IMR-90 (cell line): ENCODE measurements around the gene KBTBD7. TPM values are rescaled to one million over a fixed set of nuclear protein-coding genes. Genes with fewer than 3 reads are reported as not detected.
A peak's percentile ranks its signal among the peaks of the same experiment; 100 is the strongest.

ENCODE experiments used
- ATAC-seq: fragments of 200-7000 bp; cut with Tn5 transposase; 2 replicates; pipeline ENCODE4 v1.9.1; 2020; ENCODE audit warnings: low read depth, mild to moderate bottlenecking, moderate library complexity
- BruUV-seq: library from RNA; stranded (reverse); fragments of 400-500 nt; replicated peaks from 2 replicates; lab custom pipeline; 2021; lab: Mats Ljungman, UMichigan
- CTCF ChIA-PET: fragments of 300-600 bp; formaldehyde crosslinking; extraction: SDS; loops from one replicate; lab custom pipeline; 2021; ENCODE audit warnings: antibody characterized with exemption; lab: Yijun Ruan, JAX
- POLR2A ChIA-PET: fragments of 300-600 bp; sonication (Branson Sonifier 250); formaldehyde crosslinking; loops from one replicate; lab custom pipeline; 2022; ENCODE audit warnings: antibody characterized with exemption; ENCODE audit not compliant: unreplicated experiment; lab: Charles Lee
- DNase-seq: peaks from one replicate; pipeline ENCODE4 v3.0.0; 2013
- H2AFZ ChIP-seq: replicated peaks from 2 replicates; pipeline ENCODE3; 2013; ENCODE audit warnings: low read length, mild to moderate bottlenecking; ENCODE audit not compliant: poor library complexity
- H2AK5ac ChIP-seq: 2 replicates; pipeline ENCODE4 v1.6.1; 2013; ENCODE audit warnings: low read depth, low read length, inconsistent platforms
- H2AK9ac ChIP-seq: replicated peaks from 2 replicates; pipeline ENCODE3; 2013; ENCODE audit warnings: mild to moderate bottlenecking, low read depth, low read length, moderate library complexity; ENCODE audit not compliant: poor library complexity
- H2BK120ac ChIP-seq: 2 replicates; pipeline ENCODE4 v1.6.1; 2013; ENCODE audit warnings: low read depth, low read length, inconsistent platforms
- H2BK15ac ChIP-seq: 3 replicates; pipeline ENCODE4 v1.6.1; 2013; ENCODE audit warnings: low read depth, low read length, inconsistent platforms
- H2BK20ac ChIP-seq: 2 replicates; pipeline ENCODE4 v1.6.1; 2013; ENCODE audit warnings: low read depth, mild to moderate bottlenecking, inconsistent platforms, low read length, moderate library complexity
- H2BK5ac ChIP-seq: 2 replicates; pipeline ENCODE4 v1.6.1; 2013; ENCODE audit warnings: mild to moderate bottlenecking, low read depth, low read length, inconsistent platforms; ENCODE audit not compliant: poor library complexity, severe bottlenecking
- H3K14ac ChIP-seq: replicated peaks from 2 replicates; pipeline ENCODE4 v1.6.1; 2013; ENCODE audit warnings: low read depth, low read length, inconsistent platforms
- H3K18ac ChIP-seq: 2 replicates; pipeline ENCODE4 v1.6.1; 2013; ENCODE audit warnings: low read depth, low read length, control low read depth
- H3K23ac ChIP-seq: 2 replicates; pipeline ENCODE4 v1.6.1; 2013; ENCODE audit warnings: low read depth, low read length, inconsistent platforms
- H3K27ac ChIP-seq: 2 replicates; pipeline ENCODE4 v1.5.1; 2013; ENCODE audit warnings: mild to moderate bottlenecking, control low read depth, low read length; ENCODE audit not compliant: insufficient read depth
- H3K27me3 ChIP-seq: 2 replicates; pipeline ENCODE4 v1.6.1; 2013; ENCODE audit warnings: low read length; ENCODE audit not compliant: control insufficient read depth, insufficient read depth
- H3K36me3 ChIP-seq: 2 replicates; pipeline ENCODE4 v1.6.1; 2013; ENCODE audit warnings: low read length, mixed read lengths; ENCODE audit not compliant: control insufficient read depth, insufficient read depth
- H3K4ac ChIP-seq: 2 replicates; pipeline ENCODE4 v1.6.1; 2013; ENCODE audit warnings: low read depth, low read length, inconsistent platforms
- H3K4me1 ChIP-seq: 2 replicates; pipeline ENCODE4 v1.6.1; 2013; ENCODE audit warnings: low read length, mixed read lengths; ENCODE audit not compliant: control insufficient read depth, insufficient read depth
- H3K4me2 ChIP-seq: 2 replicates; pipeline ENCODE4 v1.6.1; 2013; ENCODE audit warnings: low read depth, mild to moderate bottlenecking, control low read depth, low read length, moderate library complexity
- H3K4me3 ChIP-seq: 2 replicates; pipeline ENCODE4 v1.5.1; 2013; ENCODE audit warnings: low read depth, mild to moderate bottlenecking, control low read depth, low read length, moderate library complexity; ENCODE audit not compliant: insufficient read depth
- H3K56ac ChIP-seq: 2 replicates; pipeline ENCODE4 v1.6.1; 2013; ENCODE audit warnings: low read length, inconsistent platforms; ENCODE audit not compliant: insufficient read depth; ENCODE audit errors: extremely low read depth
- H3K79me1 ChIP-seq, 2 experiments: 2 replicates each; pipeline ENCODE4 v1.6.1; 2013; ENCODE audit warnings: low read length in 2 of 2, inconsistent platforms in 1 of 2, low read depth in 1 of 2
- H3K9ac ChIP-seq: 2 replicates; pipeline ENCODE4 v1.6.1; 2013; ENCODE audit warnings: low read depth, low read length, control low read depth
- H3K9me1 ChIP-seq: 2 replicates; pipeline ENCODE4 v1.6.1; 2013; ENCODE audit warnings: low read length, inconsistent platforms; ENCODE audit not compliant: insufficient read depth
- H3K9me3 ChIP-seq: 2 replicates; pipeline ENCODE4 v1.6.1; 2013; ENCODE audit warnings: low read length; ENCODE audit not compliant: control insufficient read depth, insufficient read depth
- H4K20me1 ChIP-seq: 2 replicates; pipeline ENCODE4 v1.6.1; 2013; ENCODE audit warnings: low read length, inconsistent platforms; ENCODE audit not compliant: insufficient read depth
- H4K5ac ChIP-seq: 2 replicates; pipeline ENCODE4 v1.6.1; 2013; ENCODE audit warnings: mild to moderate bottlenecking, low read depth, low read length, control low read depth
- H4K8ac ChIP-seq, 2 experiments: 2 replicates each; pipeline ENCODE4 v1.6.1; 2013; ENCODE audit warnings: low read depth in 2 of 2, low read length in 2 of 2, control low read depth in 1 of 2, inconsistent platforms in 1 of 2
- H4K91ac ChIP-seq: 2 replicates; pipeline ENCODE4 v1.6.1; 2013; ENCODE audit warnings: low read depth, low read length, inconsistent platforms; ENCODE audit not compliant: insufficient read depth
- BHLHE40 ChIP-seq: fragments of 150-350 bp; IDR thresholded peaks from 2 replicates; pipeline ENCODE4 v1.6.1; 2016; ENCODE audit warnings: mild to moderate bottlenecking, low read depth, low read length
- CEBPB ChIP-seq: IDR thresholded peaks from 2 replicates; pipeline ENCODE4 v1.6.1; 2012; ENCODE audit warnings: low read depth, low read length, improper control_type of control experiment
- ELK1 ChIP-seq: fragments of 150-350 bp; IDR thresholded peaks from 2 replicates; pipeline ENCODE4 v1.6.1; 2016; ENCODE audit warnings: low read depth, mild to moderate bottlenecking, low read length, moderate library complexity, borderline replicate concordance
- MAFK ChIP-seq: IDR thresholded peaks from 2 replicates; pipeline ENCODE4 v1.6.1; 2012; ENCODE audit warnings: low read depth, low read length, improper control_type of control experiment
- MXI1 ChIP-seq: IDR thresholded peaks from 2 replicates; pipeline ENCODE4 v1.6.1; 2012; ENCODE audit warnings: low read depth, mild to moderate bottlenecking, low read length, moderate library complexity, borderline replicate concordance
- dilution Hi-C: fragments of 300-500 bp; cut with HindIII; formaldehyde crosslinking; loops from one replicate; pipeline ENCODE4 v1.14.3; 2018; ENCODE audit warnings: low sequenced_read_pairs; ENCODE audit not compliant: unreplicated experiment
- in situ Hi-C: fragments of 300-500 bp; cut with MboI; formaldehyde crosslinking; loops from 3 replicates; pipeline ENCODE4 v1.14.3; 2019; ENCODE audit warnings: low sequenced_read_pairs, inconsistent platforms, mixed read lengths
- intact Hi-C: fragments of 100-400 bp; cut with micrococcal nuclease; formaldehyde crosslinking; loops from 2 replicates; pipeline ENCODE4 v1.10.0; 2022
- polyA plus RNA-seq, 3 experiments: library from polyadenylated mRNA; depleted of rRNA; stranded (reverse); fragments of >200 nt; gene quantifications; 2 replicates each; pipeline ENCODE4 v1.2.3, GENCODE V29; 2012; ENCODE audit warnings: low replicate concordance in 1 of 3
- total RNA-seq: library from RNA; depleted of rRNA; stranded (reverse); fragments of >200 nt; gene quantifications from 2 replicates; pipeline ENCODE4 v1.2.3, GENCODE V29; 2012

The KBTBD7 gene
- total and polyA plus RNA-seq, 2 of the 4 experiments (the other 2 are of a cell fraction): 2.1 to 7.9 TPM

- Histone ChIP-seq H3K4me2 (no peak overlapping the region), H2BK20ac (no peak overlapping the region), H2AFZ (no peak overlapping the region), H3K27me3 (no peaks in the 10 kb centered on the region), H3K18ac (no peak overlapping the region), H3K9ac (no peak overlapping the region), H2BK5ac (no peak overlapping the region), H3K36me3 (no peaks in the 10 kb centered on the region), H3K4me3 (no peak overlapping the region), H4K20me1 (no peaks in the 10 kb centered on the region), H3K4ac (no peak overlapping the region), H2AK5ac (no peak overlapping the region), H3K14ac (no peak overlapping the region), H3K9me3 (peaks cover 27% of the 10 kb centered on the region), H2BK120ac (no peak overlapping the region), H4K91ac (no peak overlapping the region), H2AK9ac (no peak overlapping the region), H3K4me1 (no peaks in the 10 kb centered on the region), H3K56ac (no peak overlapping the region), H4K5ac (no peak overlapping the region), H3K23ac (no peak overlapping the region), H4K8ac (no peak overlapping the region), H2BK15ac (no peak overlapping the region), H3K79me1 (no peaks in the 10 kb centered on the region), H3K27ac (no peak overlapping the region), H3K9me1 (no peaks in the 10 kb centered on the region)
- ChIA-PET POLR2A (no interaction called here), CTCF (interaction anchor here (0.6 to 0.7 kb wide), 2 partner anchors 34 to 78 kb away, joined by 3 to 4 read pairs; no protein-coding TSS in a partner anchor)
- DNase-seq (no peak), ATAC-seq (no peak)
- dilution Hi-C loops (no loop called here), intact Hi-C loops (loop anchor here (2.0 kb wide), 1 partner anchor 15 kb away; no protein-coding TSS in a partner anchor), in situ Hi-C loops (no loop called here)
- BruUV-seq: no TSS peak
- TF ChIP-seq MAFK (peak; percentile 75), ELK1 (no peak), BHLHE40 (no peak), MXI1 (no peak), CEBPB (no peak)
These were observed 40.3 kb downstream of the KBTBD7 start for GRCh38 chr13:41154042-41154441.
